AG09309 (cell line): ENCODE data around the gene MYOD1.

ENCODE experiments used
- DNase-seq: peaks from one replicate; pipeline ENCODE4 v3.0.0-alpha.2; 2010; ENCODE audit warnings: low read depth
- H3K4me3 ChIP-seq: 2 replicates; pipeline ENCODE4 v1.5.1; 2011; ENCODE audit warnings: mild to moderate bottlenecking, low read depth, low read length, moderate library complexity; ENCODE audit not compliant: control insufficient read depth
- CTCF ChIP-seq: IDR thresholded peaks from 2 replicates; pipeline ENCODE4 v1.5.1; 2011; ENCODE audit warnings: mild to moderate bottlenecking, low read depth, low read length, inconsistent platforms; ENCODE audit not compliant: insufficient read depth, control insufficient read depth; ENCODE audit errors: missing control alignments

MYOD1 gene

DNA sequence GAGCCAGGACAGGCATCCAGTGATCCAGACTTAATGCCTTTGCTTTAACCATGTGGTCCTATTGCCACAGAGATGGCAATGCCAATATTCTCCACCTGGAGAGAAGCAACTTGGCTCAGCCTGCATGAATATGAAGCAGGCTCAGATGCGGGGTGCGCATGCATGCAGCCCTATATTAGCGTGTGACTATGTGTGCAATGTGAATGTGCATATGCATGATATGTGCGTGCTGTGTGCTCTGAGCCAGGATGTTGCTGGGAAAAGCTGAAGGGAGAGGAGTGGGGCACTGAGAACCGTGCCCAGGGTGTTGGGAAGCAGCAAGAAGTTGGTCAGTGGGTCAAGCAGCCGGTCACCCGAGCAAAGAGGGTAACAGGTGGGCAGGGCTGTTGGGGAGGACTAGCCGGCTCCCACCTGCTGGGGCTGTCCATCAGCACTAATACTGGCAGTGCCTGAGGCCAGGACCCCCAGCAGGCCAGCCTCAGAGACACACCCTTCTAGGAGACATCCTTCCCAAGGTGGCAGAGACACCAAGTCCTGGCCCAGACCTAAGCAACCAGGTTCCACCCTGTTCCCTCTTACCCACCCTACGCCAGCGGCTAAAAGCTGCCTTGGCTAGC lies 24.8 kb upstream of the MYOD1 start:
- no peak overlapping the region for H3K4me3 ChIP-seq
- TF ChIP-seq CTCF: no peak
- DNase-seq: no peak

DNA sequence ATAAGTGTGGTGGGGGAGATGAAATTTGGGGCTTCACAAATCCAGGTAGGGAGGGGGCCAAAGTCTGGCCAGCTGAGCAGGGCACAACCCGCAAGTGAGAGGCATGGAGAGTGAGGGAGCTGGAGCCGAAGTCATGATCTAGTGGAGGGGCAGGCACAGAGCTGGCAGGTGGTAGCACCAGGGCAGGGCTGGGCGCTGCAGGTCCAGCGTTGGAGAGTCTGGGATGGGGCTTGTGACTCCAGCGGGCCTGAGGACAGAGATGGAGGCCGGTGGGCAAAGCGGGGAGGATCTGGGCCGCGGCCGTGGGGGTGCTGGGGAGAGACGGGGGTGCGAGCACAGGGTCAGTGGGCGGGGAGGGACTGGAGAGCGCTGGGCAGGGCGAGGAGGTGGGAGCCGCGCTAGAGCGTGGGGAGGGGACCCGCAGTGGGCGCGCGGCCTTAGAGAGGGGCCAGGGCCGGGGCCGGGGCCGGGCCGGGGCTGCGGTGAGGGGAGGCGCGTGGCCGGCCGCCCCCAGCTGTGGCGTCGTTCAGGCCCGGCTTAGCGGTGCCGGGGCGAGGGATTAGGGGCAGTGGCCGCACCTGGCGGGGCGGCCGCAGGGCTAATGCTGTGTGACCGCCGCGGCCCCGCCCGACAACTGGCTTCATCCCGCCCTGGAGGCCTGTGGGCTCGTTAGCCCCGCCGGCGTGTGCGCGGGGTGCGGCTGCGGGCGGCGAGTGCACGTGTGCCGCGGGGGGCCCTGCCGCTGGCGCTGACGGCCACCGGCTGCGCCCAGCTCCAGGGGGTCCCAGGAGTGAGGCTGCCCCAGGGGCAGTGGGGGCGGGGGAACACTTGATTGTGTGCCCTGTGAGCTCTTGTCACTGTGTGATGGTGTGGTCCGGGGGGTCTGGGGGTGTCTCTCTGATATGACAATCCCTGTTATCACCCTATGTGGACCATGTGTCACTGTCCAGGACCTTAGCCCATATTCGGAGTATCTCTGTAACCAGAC lies 23.6 kb upstream of the MYOD1 start:
- no peak for DNase-seq

GRCh38 chr11:17696741-17697140 lies 22.6 kb upstream of the MYOD1 start:
- H3K4me3 ChIP-seq: no peak overlapping the region
- no peak for DNase-seq
- TF ChIP-seq CTCF: no peak

More for the DNA sequence above, 23.6 kb upstream of the MYOD1 start:
- no peak for TF ChIP-seq CTCF
- no peak overlapping the region for H3K4me3 ChIP-seq

- no peak for DNase-seq
- no peak for TF ChIP-seq CTCF
- no peak overlapping the region for H3K4me3 ChIP-seq
Measured at GRCh38 chr11:17697175-17697949, 22.0 kb upstream of the MYOD1 start.

GRCh38 chr11:17699147-17700114 lies 19.9 kb upstream of the MYOD1 start:
- no peak for DNase-seq
- no peak overlapping the region for H3K4me3 ChIP-seq
- no peak for TF ChIP-seq CTCF
